SK-N-SH (cell line): ENCODE measurements around the gene DUSP15. TPM values are rescaled to one million over a fixed set of nuclear protein-coding genes. Genes with fewer than 3 reads are reported as not detected.

Source experiments
- CTCF ChIA-PET: fragments of 300-600, 350-600 bp; formaldehyde crosslinking; extraction: SDS; loops from one replicate; lab custom pipeline; 2021; lab: Yijun Ruan, JAX
- POLR2A ChIA-PET: fragments of 350-600 bp; sonication (Branson Sonifier 250); formaldehyde crosslinking; extraction: SDS; loops from one replicate; lab custom pipeline; 2020; ENCODE audit warnings: antibody characterized with exemption, inconsistent platforms; lab: Yijun Ruan, JAX
- DNase-seq: peaks from one replicate; pipeline ENCODE4 v3.0.0; 2012
- H2AFZ ChIP-seq: fragments of 200-600 bp; sonication (generic); 2 replicates; pipeline ENCODE4 v1.8.1; 2016; ENCODE audit warnings: antibody characterized with exemption, mild to moderate bottlenecking, low read depth
- H3F3A ChIP-seq: fragments of 200-600 bp; sonication (generic); replicated peaks from 2 replicates; pipeline ENCODE3; 2016; ENCODE audit warnings: antibody characterized with exemption, mild to moderate bottlenecking; ENCODE audit not compliant: insufficient read depth
- H3K27ac ChIP-seq, 2 experiments: fragments of 200-500 bp in 1 of 2; fragments of 200-600 bp in 1 of 2; sonication (Bioruptor generic) in 1 of 2; sonication (generic), shearing (Covaris generic) in 1 of 2; 2 replicates each; pipeline versions ENCODE4 v1.5.1 to v1.6.1; 2014 to 2016; ENCODE audit warnings: low read depth in 2 of 2, inconsistent platforms in 1 of 2, low read length in 1 of 2, mild to moderate bottlenecking in 1 of 2, mixed read lengths in 1 of 2
- H3K27me3 ChIP-seq: fragments of 200-600 bp; sonication (generic), shearing (Covaris generic); 2 replicates; pipeline ENCODE4 v1.6.1; 2016; ENCODE audit warnings: mixed run types; ENCODE audit not compliant: insufficient read depth
- H3K36me3 ChIP-seq, 2 experiments: fragments of 200-500 bp in 1 of 2; fragments of 200-600 bp in 1 of 2; sonication (Bioruptor generic) in 1 of 2; sonication (generic) in 1 of 2; replicated peaks in 1 of 2; 2 replicates each; pipeline versions ENCODE3 to v1.5.1; 2014 to 2016; ENCODE audit warnings: low read length in 1 of 2, mild to moderate bottlenecking in 1 of 2; ENCODE audit not compliant: insufficient read depth in 2 of 2, control insufficient read depth in 1 of 2
- H3K4me1 ChIP-seq, 2 experiments: fragments of 200-500 bp in 1 of 2; fragments of 200-600 bp in 1 of 2; sonication (Bioruptor generic) in 1 of 2; sonication (generic), shearing (Covaris generic) in 1 of 2; 2 replicates each; pipeline versions ENCODE4 v1.5.1 to v1.6.1; 2014 to 2016; ENCODE audit warnings: low read depth in 1 of 2, low read length in 1 of 2, mixed run types in 1 of 2; ENCODE audit not compliant: insufficient read depth in 2 of 2, control insufficient read depth in 1 of 2
- H3K4me2 ChIP-seq: fragments of 200-600 bp; sonication (generic), shearing (Covaris generic); 2 replicates; pipeline ENCODE4 v1.6.1; 2017; ENCODE audit warnings: mixed run types
- H3K4me3 ChIP-seq, 2 experiments: fragments of 200-500 bp in 1 of 2; fragments of 200-600 bp in 1 of 2; sonication (Bioruptor generic) in 1 of 2; sonication (generic), shearing (Covaris generic) in 1 of 2; 2 replicates each; pipeline versions ENCODE4 v1.5.1 to v1.8.1; 2014 to 2016; ENCODE audit warnings: low read depth in 2 of 2, inconsistent platforms in 1 of 2, low read length in 1 of 2, mild to moderate bottlenecking in 1 of 2, mixed read lengths in 1 of 2, moderate library complexity in 1 of 2
- H3K79me2 ChIP-seq: fragments of 200-600 bp; sonication (generic); 2 replicates; pipeline ENCODE4 v1.8.1; 2017; ENCODE audit warnings: mild to moderate bottlenecking; ENCODE audit not compliant: insufficient read depth
- H3K9ac ChIP-seq: fragments of 200-600 bp; sonication (generic); 2 replicates; pipeline ENCODE4 v1.6.1; 2017; ENCODE audit warnings: mixed run types
- H3K9me2 ChIP-seq: fragments of 200-600 bp; sonication (generic); 2 replicates; pipeline ENCODE4 v1.6.1; 2017; ENCODE audit warnings: mixed run types
- H3K9me3 ChIP-seq: fragments of 200-600 bp; sonication (generic); 2 replicates; pipeline ENCODE4 v1.6.1; 2017; ENCODE audit warnings: mixed run types, mild to moderate bottlenecking, moderate library complexity
- H4K20me1 ChIP-seq: fragments of 200-600 bp; sonication (generic); 2 replicates; pipeline ENCODE4 v1.6.1; 2017; ENCODE audit warnings: mild to moderate bottlenecking, mixed run types; ENCODE audit not compliant: insufficient read depth
- CHD2 ChIP-seq: fragments of 150-350 bp; IDR thresholded peaks from 2 replicates; pipeline ENCODE4 v1.6.1; 2018; ENCODE audit warnings: low read length; ENCODE audit not compliant: partially characterized antibody
- EP300 ChIP-seq, 2 experiments: IDR thresholded peaks; 2 replicates each; pipeline versions ENCODE4 v1.4.0 to v1.6.1; 2012; ENCODE audit warnings: borderline replicate concordance in 1 of 2, low read depth in 1 of 2, low read length in 1 of 2
- FOSL2 ChIP-seq: IDR thresholded peaks from 2 replicates; pipeline ENCODE4 v1.4.0; 2012; ENCODE audit warnings: low read depth, mild to moderate bottlenecking, moderate library complexity, borderline replicate concordance
- FOXM1 ChIP-seq: IDR thresholded peaks from 2 replicates; pipeline ENCODE4 v1.4.0; 2012; ENCODE audit warnings: low read depth, mild to moderate bottlenecking
- GABPA ChIP-seq: IDR thresholded peaks from 2 replicates; pipeline ENCODE4 v1.4.0; 2012; ENCODE audit warnings: low read depth, mild to moderate bottlenecking
- IRF3 ChIP-seq: fragments of 150-350 bp; IDR thresholded peaks from 2 replicates; pipeline ENCODE4 v1.6.1; 2016; ENCODE audit warnings: mild to moderate bottlenecking, low read depth, low read length
- JUND ChIP-seq: IDR thresholded peaks from 2 replicates; pipeline ENCODE4 v1.4.0; 2012
- MAX ChIP-seq: IDR thresholded peaks from 2 replicates; pipeline ENCODE4 v1.4.0; 2012; ENCODE audit warnings: low read depth
- NFIC ChIP-seq: IDR thresholded peaks from 2 replicates; pipeline ENCODE4 v1.4.0; 2012; ENCODE audit warnings: borderline replicate concordance
- PBX3 ChIP-seq: IDR thresholded peaks from 2 replicates; pipeline ENCODE4; 2012
- POLR2AphosphoS5 ChIP-seq: IDR thresholded peaks from 2 replicates; pipeline ENCODE4 v1.6.1; 2012; ENCODE audit warnings: low read depth, low read length
- RAD21 ChIP-seq: IDR thresholded peaks from 2 replicates; pipeline ENCODE4 v1.6.1; 2012; ENCODE audit warnings: mild to moderate bottlenecking, low read length
- REST ChIP-seq: IDR thresholded peaks from 2 replicates; pipeline ENCODE4 v1.6.1; 2012; ENCODE audit warnings: mild to moderate bottlenecking, low read depth, low read length, moderate library complexity
- RXRA ChIP-seq: IDR thresholded peaks from 2 replicates; pipeline ENCODE4 v1.4.0; 2012; ENCODE audit warnings: low read depth, mild to moderate bottlenecking, borderline replicate concordance
- SMC3 ChIP-seq: IDR thresholded peaks from 2 replicates; pipeline ENCODE4 v1.6.1; 2012; ENCODE audit warnings: low read depth, low read length, improper control_type of control experiment
- TCF12 ChIP-seq: IDR thresholded peaks from 2 replicates; pipeline ENCODE4 v1.4.0; 2012
- TEAD4 ChIP-seq: IDR thresholded peaks from 2 replicates; pipeline ENCODE4 v1.4.0; 2012; ENCODE audit warnings: mild to moderate bottlenecking, borderline replicate concordance; ENCODE audit not compliant: insufficient read depth
- USF1 ChIP-seq: IDR thresholded peaks from 2 replicates; pipeline ENCODE4 v1.4.0; 2012; ENCODE audit warnings: low read depth, borderline replicate concordance
- YY1 ChIP-seq: IDR thresholded peaks from 2 replicates; pipeline ENCODE4 v1.4.0; 2012; ENCODE audit warnings: low read depth, mild to moderate bottlenecking
- ZBTB33 ChIP-seq: IDR thresholded peaks from 2 replicates; pipeline ENCODE4 v1.4.0; 2012; ENCODE audit warnings: low read depth, borderline replicate concordance
- WGBS: methylation state at CpG from one replicate; pipeline ENCODE4 v1.1.6; 2017; ENCODE audit warnings: low lambda C conversion rate; 5-methylcytosine and 5-hydroxymethylcytosine counted together
- polyA plus RNA-seq, 3 experiments: library from polyadenylated mRNA; depleted of rRNA; stranded (reverse); fragments of >200 nt; gene quantifications; 2 replicates each; pipeline ENCODE4 v1.2.3, GENCODE V29; 2012

Gene DUSP15
- polyA plus RNA-seq, 1 of the 3 experiments (the other 2 are of a cell fraction): 5.4 TPM

- Histone ChIP-seq H3K4me1 (peaks cover 37 to 51% of the 10 kb centered on the region in 2 experiments), H3K9ac (no peak overlapping the region), H3K27me3 (no peaks in the 10 kb centered on the region), H3K4me2 (peak overlapping the region; percentile 30), H3K4me3 (no peak overlapping the region), H3K27ac (peak overlapping the region; percentile 62 to 88; a peak in 3 of 4 replicates), H4K20me1 (no peaks in the 10 kb centered on the region), H3K9me2 (no peaks in the 10 kb centered on the region), H3F3A (peaks cover 34% of the 10 kb centered on the region), H3K9me3 (no peaks in the 10 kb centered on the region), H3K79me2 (no peaks in the 10 kb centered on the region), H3K36me3 (no peaks in the 10 kb centered on the region), H2AFZ (no peak overlapping the region)
- CTCF ChIA-PET: interaction anchor here (1.2 to 15.5 kb wide), 10 partner anchors 11 to 273 kb away, joined by 3 to 174 read pairs (median 14); partner anchors contain the start of genes FOXS1 and PDRG1
- peak; percentile 57 for DNase-seq
- WGBS: 28% methylated on average over 5 of the region's 14 CpGs
- TF ChIP-seq ZBTB33 (peak; percentile 55; the same call in 1 of the 2 replicates), MAX (peak; percentile 93), PBX3 (peak; percentile 78), YY1 (no peak), CHD2 (peak; percentile 76), REST (peak; percentile 58; the same call in 1 of the 2 replicates), TCF12 (peak; percentile 98), TEAD4 (peak; percentile 81), GABPA (no peak), SMC3 (no peak), NFIC (peak; percentile 98), USF1 (peak; percentile 22; the same call in 1 of the 2 replicates), EP300 (IDR thresholded peaks at IDR 0.05; ENCODE audit: borderline replicate concordance in 1 of 2, low read depth in 1 of 2, low read length in 1 of 2) (peak in 1 of 2 experiments; percentile 94; a peak in 3 of 4 replicates), POLR2AphosphoS5 (peak; percentile 57; the same call in 1 of the 2 replicates), FOXM1 (peak; percentile 71; the same call in 1 of the 2 replicates), IRF3 (no peak), FOSL2 (peak; percentile 99), RXRA (peak; percentile 81; the same call in 1 of the 2 replicates), JUND (peak; percentile 98), RAD21 (no peak)
- POLR2A ChIA-PET: no interaction called here
Observed at GRCh38 chr20:31835977-31836852, 34.1 kb downstream of the DUSP15 start.
